ELR (cell line): Measurements from ENCODE around the gene IGF2BP1.
A peak's percentile ranks its signal among the peaks of the same experiment; 100 is the strongest.

Source experiments
- DNase-seq: peaks from one replicate; pipeline ENCODE4 v3.0.0-alpha.2; 2015; ENCODE audit warnings: low read depth

Gene IGF2BP1

DNA sequence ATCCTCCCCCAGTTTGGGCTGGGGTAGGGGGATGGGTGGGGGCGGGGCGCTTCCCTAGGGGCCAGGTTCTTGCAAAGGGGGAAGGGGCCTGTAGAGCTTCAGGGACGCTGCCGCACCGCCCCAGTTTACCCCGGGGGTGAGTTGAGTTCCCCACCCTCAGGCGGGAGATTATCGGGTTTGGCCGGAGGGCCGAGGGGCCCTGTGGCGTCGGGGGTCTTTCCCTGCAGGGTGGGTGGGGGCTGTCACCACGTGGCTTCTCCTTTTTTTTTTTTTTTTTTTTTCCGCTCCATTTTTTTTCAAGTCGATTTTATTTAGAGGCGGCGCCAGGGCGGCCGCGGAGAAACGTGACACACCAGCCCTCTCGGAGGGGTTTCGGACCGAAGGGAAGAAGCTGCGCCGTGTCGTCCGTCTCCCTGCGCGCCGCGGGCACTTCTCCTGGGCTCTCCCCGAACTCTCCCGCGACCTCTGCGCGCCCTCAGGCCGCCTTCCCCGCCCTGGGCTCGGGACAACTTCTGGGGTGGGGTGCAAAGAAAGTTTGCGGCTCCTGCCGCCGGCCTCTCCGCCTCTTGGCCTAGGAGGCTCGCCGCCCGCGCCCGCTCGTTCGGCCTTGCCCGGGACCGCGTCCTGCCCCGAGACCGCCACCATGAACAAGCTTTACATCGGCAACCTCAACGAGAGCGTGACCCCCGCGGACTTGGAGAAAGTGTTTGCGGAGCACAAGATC is at the start of gene IGF2BP1:
Gene IGF2BP1 (plus strand): TSS at position 283 of the 724 bp plus-strand sequence. CDS start 361 bp downstream, at position 644.
- peak; percentile 88 for DNase-seq

DNA sequence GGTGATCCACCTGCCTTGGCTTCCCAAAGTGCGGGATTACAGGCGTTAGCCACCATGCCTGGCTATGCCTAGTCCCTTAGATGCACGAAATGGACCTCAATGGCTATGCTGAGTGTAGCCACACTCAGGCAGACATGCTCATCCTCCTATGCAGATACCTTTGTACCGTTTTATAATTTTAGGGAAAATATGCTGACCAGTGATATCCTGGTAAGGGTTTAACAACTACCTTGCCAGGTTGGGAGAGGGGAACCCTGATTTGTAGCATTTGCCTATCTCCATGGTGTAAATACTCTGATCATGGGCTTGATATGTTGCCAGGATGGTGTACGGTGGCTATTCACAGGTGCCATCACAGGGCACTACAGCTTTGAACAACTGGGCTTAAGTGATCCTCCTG is 45.6 kb upstream of the IGF2BP1 start:
- DNase-seq, result no peak

DNA sequence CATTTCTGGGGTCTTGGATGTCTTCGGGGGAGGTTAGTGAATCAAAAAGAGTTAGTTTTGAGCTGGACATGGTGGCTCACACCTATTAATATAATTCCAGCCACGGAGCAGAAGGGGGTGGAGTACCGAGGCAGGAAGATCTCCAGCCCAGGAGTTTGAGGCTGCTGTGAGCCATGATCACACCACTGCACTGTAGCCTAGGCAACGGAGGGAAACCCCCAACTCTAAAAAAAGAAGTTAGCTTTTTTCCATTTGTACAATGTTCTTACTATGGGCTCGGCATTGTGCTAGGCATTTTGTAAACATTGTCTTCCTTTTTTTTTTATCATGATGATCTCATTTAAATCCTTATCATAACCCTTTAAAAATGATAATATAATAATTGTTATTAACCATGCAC is 44.3 kb upstream of the IGF2BP1 start:
- no peak for DNase-seq

DNA sequence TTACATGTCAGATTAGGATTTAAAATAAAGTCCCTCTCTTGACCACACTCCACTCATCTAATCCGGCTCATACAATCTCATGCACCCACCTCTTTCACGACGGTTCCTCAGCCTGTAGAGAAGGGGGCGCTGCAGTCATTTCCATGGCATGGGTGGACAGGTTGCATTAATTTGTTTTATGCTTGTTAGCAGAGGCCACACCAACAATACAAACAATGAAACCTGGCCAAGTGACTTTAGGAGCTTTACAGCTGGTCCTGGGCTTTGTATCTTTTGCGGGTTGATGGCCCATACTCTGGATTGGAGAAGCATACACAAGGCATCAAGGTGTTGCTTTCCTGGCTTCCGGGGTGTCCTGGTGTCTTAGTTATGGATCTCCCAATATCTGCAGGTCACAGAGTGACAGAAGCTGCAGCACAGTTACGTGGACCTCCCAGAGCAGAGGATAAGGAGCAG is 42.9 kb upstream of the IGF2BP1 start:
- peak; percentile 79 for DNase-seq

DNA sequence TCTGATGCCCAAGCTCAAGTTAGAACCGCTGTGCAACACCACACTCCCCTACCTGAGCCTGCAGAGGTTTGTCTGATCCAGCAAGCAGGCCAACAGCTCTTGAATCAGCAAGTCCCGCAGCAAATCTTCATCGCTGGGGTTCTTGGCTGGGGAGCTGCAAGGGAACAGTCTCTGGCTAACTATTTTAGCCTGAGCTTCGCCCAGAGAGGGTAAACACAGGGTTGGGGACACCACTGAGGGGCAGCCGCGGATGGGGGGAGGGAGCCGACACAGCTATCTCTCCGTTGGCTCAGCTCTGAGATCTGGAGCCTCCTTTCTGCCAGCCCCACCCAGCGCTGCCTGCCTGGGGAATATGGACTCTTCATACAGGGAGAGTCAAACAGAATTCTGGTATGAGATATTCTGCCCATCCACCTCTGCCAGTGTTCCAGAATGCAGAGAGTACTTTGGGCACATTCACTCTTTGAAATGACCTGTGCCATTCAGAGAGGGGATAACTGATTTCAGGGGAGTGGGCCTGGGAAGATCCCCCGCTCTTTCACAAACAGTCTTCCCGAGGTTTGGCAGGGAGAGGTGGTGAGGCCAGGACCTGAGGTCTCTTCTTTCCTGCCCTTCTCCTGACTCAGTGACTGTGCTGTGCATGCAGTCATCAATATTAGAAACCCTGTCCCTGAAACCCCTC is 36.2 kb upstream of the IGF2BP1 start:
- no peak for DNase-seq

DNA sequence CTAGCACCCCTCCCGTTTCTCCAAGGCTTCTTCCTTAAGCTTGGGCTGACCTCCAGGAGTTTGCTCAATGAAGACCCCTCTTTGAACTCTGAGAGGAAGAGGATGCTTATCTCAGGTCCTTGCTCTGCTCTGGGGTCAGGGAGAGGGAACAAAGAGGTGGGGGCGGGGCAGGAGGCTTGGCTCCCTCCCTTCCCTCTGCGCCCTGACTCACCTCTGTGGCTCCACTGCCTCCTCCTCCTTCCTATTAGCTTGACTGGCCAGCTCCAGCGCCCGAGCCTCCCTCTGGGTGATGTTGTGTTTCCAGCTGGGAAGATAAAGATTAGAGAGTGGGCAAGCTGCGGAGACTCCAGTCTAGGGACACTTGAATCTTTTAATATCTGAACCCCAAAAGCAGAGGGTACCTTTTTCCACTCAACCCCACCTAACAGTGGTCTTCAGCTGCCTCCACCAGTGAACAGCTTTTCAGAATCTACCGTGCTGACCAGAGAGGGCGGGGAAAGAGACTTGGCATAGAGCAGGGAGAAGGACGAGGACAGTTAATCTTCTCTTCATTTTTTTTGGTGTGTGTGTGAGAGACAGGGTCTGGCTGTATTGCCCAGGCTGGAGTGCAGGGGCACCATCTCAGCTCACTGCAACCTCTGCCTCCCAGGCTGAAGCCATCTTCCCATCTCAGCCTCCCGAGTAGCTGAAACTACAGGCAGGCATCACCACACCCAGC is 35.5 kb upstream of the IGF2BP1 start:
- DNase-seq, result peak; percentile 86

DNA sequence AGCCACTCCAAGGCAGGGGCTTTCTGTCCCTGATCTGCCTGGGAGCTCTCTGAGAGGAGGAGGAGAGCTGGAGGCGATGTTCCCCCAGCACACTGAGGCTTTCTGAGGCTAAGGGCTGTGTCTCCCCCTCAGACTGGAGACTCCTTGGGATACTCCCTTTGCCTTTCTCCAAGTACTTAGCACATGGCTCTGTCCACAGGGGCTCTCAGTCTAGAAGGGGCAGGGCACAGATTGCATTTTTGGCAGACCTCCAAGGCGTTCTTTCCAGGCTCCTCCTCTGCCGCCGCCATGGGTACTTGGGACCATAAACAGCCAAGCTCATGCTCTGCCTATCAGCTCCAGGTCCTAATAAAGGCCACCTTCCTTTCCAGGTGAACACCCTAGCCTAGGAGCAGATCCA is 27.0 kb upstream of the IGF2BP1 start:
- no peak for DNase-seq

DNA sequence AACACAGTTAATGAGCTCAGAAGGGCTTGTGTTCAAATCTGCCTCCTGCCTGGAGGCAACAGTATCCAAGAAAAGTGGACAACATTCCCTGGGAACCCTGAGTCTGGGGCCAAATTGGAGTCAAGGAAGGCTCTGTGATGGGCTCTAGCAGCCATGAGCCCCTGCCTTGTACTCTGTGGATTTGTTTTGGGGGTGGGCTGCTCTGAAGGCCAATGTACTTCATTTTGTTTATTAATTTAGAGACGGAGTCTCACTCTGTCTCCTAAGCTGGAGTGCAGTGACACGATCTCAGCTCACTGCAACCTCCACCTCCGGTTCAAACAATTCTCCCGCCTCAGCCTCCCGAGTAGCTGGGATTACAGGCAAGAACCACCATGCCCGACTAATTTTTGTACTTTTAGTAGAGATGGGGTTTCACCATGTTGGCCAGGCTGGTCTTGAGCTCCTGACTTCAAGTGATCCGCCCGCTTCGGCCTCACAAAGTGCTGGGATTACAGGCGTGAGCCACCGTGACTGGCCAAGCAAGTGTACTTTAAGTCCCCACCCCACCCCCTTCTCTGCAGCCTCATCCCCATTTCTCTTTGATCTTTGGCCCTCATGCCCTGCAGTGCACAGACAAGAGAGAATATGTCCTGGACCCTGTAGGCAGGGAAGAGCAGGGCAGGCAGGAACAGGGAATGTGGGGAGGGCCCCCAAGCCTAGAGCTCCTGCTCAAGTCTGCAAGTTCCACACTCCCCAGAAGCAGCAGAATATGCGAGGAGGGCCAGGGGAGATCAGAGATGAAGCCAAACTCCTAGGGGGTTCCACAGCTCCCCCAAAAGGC is 26.1 kb upstream of the IGF2BP1 start:
- no peak for DNase-seq

DNA sequence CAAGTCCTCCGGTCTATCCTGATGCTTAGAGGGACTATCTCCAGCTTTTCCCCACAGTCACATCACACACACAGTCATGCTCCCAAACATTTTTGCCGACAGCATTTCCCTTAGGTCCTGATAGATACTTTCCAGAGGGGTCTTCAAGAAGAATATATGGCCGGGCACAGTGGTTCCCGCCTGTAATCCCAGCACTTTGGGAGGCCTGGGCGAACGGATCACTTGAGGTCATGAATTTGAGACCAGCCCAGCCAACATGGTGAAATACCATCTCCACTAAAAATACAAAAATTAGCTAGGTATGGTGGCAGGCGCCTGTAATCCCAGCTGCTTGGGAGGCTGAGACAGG is 24.5 kb upstream of the IGF2BP1 start:
- no peak for DNase-seq

DNA sequence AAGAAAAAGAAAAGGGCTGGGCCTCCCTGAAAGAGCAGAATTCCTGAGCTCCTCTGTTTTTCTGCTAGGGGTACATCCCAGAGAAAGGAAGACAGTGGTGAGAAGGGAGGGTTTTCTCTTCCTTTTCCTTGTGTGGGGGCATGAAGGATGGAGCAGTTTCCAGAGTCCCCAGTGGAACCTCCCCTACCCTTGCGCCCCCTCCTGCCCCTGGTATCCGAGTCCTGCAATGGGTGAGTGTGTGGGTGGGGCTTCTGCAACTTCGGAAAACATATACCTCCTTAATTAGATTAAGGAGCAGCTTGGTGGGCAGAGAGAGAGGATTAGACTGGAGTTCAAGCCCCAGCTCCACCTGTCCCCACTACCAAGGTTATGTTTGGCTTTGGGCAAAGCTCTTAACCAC is 23.4 kb upstream of the IGF2BP1 start:
- no peak for DNase-seq

DNA sequence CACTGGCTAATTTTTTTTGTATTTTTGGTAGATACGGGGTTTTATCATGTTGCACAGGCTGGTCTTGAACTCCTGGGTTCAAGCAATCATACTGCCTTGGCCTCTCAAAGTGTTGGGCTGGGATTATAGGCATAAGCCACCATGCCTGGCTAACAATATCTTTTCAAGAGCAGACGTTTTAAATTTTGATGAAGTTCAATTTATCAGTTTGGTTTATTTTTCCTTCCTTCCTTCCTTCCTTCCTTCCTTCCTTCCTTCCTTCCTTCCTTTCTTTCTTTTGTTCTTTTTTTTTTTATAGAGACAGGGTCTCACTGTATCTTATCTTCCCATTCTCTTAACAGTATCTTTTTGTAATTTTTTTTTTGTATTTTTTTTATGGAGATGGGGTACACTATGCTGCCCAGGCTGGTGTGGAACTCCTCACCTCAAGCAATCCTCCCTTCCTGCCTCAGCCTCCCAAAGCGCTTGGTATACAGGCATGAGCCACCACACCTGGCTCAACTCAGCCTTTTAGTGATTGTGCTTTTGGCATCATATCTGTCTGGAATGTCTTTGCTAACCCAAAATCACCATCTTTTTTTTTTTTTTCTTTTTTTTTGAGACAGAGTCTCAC is 15.2 kb upstream of the IGF2BP1 start:
- no peak for DNase-seq

DNA sequence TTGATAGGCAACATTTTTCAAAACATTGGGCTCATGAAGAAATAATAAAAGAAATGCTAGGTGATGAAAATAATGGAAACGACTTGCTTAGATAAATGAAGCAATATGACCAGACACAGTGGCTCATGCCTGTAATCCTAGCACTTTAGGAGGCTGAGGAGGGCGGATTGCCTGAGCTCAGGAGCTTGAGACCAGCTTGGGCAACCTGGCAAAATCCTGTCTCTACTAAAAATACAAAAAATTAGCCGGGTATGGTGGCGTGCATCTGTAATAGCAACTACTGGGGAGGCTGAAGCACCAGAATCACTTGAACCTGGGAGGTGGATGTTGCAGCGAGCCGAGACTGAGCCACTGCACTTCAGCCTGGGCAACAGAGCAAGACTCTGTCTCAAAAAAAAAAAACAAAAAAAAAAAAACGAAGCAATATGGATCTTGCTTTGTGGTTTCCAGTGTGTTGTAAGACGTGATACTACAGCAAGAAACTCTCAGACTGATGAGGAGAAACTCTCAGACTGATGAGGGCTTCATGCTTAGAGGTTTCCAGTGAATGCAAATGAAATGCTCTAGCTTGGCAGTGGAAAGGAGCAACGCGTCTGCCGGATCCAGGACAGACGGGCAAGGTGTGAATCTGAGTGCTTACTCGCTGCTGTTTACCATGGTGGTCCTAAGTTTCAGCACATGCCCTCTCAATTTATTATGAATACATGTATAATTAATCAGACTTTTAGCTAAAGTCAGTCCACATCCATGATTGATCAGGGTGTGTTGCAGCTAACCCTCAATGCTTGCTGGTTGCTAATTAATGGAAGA is 11.5 kb upstream of the IGF2BP1 start:
- no peak for DNase-seq

DNA sequence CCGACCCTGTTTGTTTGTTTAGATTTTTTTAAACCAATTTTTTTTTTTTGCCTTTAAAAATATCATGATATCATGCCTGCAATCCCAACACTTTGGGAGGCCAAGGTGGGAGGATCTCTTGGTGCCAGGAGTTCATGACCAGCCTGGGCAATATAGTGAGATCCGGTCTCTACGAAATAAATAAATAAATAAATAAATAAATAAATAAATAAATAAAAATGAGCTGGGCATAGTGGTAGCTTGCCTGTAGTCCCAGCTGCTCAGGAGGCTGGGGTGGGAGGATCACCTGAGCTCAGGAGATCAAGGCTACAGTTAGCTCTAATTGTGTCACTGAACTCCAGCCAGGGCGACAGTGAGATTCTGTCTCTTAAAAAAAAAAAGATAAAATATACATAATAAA is 8.1 kb upstream of the IGF2BP1 start:
- no peak for DNase-seq

DNA sequence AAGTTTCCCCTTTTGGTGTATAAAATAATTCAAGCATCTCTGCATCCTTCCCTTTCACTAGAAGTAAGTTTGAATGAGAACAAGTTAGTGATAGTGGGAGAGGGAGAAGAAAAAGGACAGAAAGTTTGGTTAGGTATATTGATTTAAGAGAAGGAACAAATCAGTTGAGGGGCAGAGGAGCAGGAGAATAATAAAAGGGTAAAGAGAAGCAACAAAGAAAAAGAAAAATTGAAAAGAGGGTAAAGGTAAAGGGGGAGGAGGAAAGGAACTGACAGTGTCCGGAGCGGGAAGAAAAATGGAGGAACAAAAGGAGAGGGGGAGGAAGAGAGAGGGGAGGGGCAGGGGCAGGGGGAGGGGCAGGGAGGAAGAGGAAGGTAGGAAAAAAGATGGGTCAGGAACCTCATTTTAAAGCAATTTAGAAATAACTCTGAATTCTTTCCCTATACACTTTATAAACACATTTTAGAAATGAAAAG is 6.3 kb upstream of the IGF2BP1 start:
- DNase-seq, result no peak

DNA sequence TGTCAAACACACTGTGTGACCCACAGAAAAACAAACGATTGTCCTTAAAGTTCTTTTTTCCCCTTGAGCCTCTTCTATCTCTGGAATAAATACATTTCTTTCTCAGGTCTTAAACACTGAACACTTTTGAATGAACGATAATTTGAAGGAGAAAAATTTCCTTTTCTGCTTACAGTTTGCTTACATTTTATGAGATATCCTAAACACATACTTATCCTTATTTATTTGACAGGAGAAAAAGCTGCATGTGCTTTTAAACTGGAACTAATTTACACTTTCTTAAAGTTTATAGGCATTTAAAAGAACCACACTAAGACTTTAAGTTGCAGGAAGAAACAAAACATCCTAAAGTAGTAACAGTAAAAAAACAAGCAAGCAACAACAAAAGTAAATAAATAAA is 4.7 kb upstream of the IGF2BP1 start:
- no peak for DNase-seq

DNA sequence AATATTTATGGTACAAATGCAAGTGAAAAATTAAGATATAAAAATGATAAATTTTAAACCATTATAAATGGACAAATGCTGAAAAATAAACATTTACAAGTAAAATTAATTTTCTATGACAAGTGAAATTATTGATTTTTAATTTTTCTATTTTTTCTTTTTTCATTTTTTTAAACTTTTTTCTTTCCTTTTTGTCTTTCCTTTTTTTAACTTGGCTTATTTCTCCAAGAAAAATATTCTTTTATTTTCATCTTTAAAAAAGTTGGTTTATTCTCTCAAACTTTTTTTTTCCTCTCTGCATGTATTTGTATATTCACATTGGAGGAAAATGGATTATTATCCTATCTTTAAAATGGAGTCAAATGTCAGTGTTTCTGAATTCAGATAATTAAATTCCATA is 3.9 kb upstream of the IGF2BP1 start:
- DNase-seq, result no peak

DNA sequence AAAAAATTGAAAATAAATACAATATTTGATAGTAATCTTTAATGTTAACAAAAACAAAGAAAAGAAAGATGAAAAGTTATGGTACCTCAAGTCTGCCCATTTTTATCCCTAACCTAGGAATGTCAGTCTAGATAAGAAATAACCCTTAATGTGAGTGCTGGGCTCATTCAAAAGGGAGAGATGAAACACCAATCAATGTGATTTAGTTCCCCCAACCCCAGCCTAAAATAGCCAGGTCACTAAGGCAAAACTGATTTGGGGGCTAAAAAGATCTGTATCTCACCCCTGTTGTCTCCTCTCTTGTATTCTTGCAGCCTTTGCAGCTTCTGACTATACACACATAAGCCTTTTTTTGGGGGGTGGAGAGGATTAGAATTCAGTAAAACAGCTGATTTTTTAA is 3.2 kb upstream of the IGF2BP1 start:
- no peak for DNase-seq

DNA sequence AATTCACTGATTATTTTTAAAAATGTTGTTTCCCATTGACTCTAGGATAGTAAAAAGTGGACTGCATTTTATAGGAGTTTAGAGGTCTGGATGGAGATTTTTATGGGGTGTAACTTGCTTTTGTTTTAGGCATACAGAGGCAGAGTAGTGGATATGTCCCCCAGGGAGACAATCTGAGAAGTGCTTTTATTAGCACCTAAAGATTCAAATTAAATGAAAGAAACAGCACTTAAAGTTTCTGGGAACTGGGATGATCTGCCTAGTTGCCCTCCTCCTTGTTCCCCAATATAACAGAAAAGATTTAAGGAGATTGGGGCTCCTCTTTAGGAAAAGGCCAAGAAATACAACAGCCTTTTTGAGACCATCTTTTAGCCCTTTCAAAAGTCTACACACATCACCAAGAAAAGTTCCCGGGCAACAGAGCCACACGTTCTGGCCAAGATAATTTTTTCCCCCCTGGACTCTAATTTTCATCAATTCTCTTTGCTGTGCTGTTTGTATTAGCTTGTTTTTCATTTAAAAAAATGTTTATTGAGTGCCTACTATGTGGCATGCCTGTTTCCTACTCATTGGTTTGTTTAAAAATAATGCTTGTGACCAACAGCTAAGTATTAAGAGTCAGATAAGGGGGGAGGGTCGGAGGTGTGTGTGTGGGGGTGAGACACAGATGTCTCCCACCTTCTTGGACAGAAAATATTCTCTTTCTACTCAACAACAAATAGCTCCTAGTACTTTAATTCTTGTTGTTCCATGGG is 2.5 kb upstream of the IGF2BP1 start:
- no peak for DNase-seq

DNA sequence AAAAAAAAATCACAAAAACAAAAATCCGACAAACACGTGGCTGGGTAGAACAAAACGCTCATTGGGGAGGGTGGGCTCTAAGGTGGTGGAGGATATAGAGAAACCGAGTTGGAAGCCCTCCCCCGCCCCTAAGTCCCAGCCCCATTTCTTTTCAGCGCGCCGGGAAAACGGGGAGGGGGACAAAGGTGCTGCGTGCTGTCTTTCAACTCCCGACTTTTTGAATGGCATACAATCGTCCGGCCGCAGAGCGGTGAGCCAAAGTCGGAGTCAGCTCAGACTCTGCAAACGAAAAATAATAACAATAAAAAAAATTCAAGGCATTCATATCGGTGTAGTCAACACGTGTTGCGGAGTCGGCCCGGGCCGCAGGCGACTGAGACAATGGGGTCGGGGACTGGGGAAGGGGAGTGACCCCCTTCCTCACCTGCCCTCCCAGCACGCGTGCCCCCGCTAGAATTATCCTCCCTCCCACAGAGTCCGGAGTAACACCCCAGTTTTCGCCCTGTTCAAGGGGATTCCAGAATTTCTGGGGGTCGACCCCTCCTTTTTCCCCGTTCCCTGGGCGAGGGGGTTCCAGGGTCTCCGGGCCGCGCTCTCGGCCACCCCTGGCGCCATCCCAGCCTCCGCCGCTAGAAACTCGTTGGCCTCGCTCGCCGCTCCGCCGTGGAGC is 1.7 kb upstream of the IGF2BP1 start:
- DNase-seq, result peak; percentile 64
